Neuronal stem cell (in vitro differentiated cells): ENCODE measurements around the gene SLC22A23.

ENCODE experiments used
- DNase-seq: peaks from one replicate; pipeline ENCODE4 v3.0.0-alpha.2; 2013; ENCODE audit warnings: low spot score
- H2AFZ ChIP-seq: one replicate; pipeline ENCODE4 v1.6.1; 2013; ENCODE audit warnings: mild to moderate bottlenecking, low read length, inconsistent platforms
- H2AK5ac ChIP-seq: 2 replicates; pipeline ENCODE4 v1.6.1; 2013; ENCODE audit warnings: low read depth, mild to moderate bottlenecking, inconsistent platforms, low read length, moderate library complexity, mixed read lengths
- H2BK120ac ChIP-seq: 2 replicates; pipeline ENCODE4 v1.6.1; 2013; ENCODE audit warnings: low read depth, mild to moderate bottlenecking, inconsistent platforms, low read length, moderate library complexity, mixed read lengths
- H2BK12ac ChIP-seq: one replicate; pipeline ENCODE4 v1.6.1; 2013; ENCODE audit warnings: low read length, inconsistent platforms
- H2BK15ac ChIP-seq: 2 replicates; pipeline ENCODE4 v1.6.1; 2013; ENCODE audit warnings: mild to moderate bottlenecking, low read length, inconsistent platforms, mixed read lengths
- H2BK5ac ChIP-seq: one replicate; pipeline ENCODE4 v1.6.1; 2013; ENCODE audit warnings: inconsistent platforms, mild to moderate bottlenecking, low read length, moderate library complexity
- H3K14ac ChIP-seq: one replicate; pipeline ENCODE4 v1.6.1; 2013; ENCODE audit warnings: low read length, inconsistent platforms
- H3K18ac ChIP-seq: 2 replicates; pipeline ENCODE4 v1.6.1; 2013; ENCODE audit warnings: low read length, inconsistent platforms
- H3K23ac ChIP-seq: 2 replicates; pipeline ENCODE4 v1.6.1; 2013; ENCODE audit warnings: low read depth, mild to moderate bottlenecking, mixed read lengths, low read length, inconsistent platforms; ENCODE audit not compliant: poor library complexity
- H3K27ac ChIP-seq: replicated peaks from 3 replicates; pipeline ENCODE4 v1.5.1; 2013; ENCODE audit warnings: low read length, inconsistent platforms
- H3K27me3 ChIP-seq, 3 experiments: 2 replicates each; pipeline ENCODE4 v1.6.1; 2013; ENCODE audit warnings: low read length in 3 of 3, mild to moderate bottlenecking in 2 of 3, inconsistent platforms in 1 of 3, low read depth in 1 of 3, mixed read lengths in 1 of 3, moderate library complexity in 1 of 3; ENCODE audit not compliant: control insufficient read depth in 3 of 3, insufficient read depth in 3 of 3
- H3K36me3 ChIP-seq, 2 donors: replicated peaks in 1 of 2; 2 replicates each; pipeline ENCODE4 v1.6.1; 2013; ENCODE audit warnings: low read length in 2 of 2; ENCODE audit not compliant: control insufficient read depth in 2 of 2, insufficient read depth in 2 of 2
- H3K4ac ChIP-seq: 2 replicates; pipeline ENCODE4 v1.6.1; 2013; ENCODE audit warnings: inconsistent platforms, mild to moderate bottlenecking, low read length, moderate library complexity
- H3K4me1 ChIP-seq, 2 donors: 1 replicate in 1 of 2; 2 replicates in 1 of 2; pipeline ENCODE4 v1.6.1; 2013; ENCODE audit warnings: low read length in 2 of 2, low read depth in 1 of 2; ENCODE audit not compliant: control insufficient read depth in 2 of 2, insufficient read depth in 1 of 2
- H3K4me2 ChIP-seq: one replicate; pipeline ENCODE4 v1.6.1; 2013; ENCODE audit warnings: mild to moderate bottlenecking, low read length, inconsistent platforms; ENCODE audit not compliant: insufficient read depth, poor library complexity, severe bottlenecking
- H3K4me3 ChIP-seq, 2 donors: 2 replicates each; pipeline ENCODE4 v1.5.1; 2013; ENCODE audit warnings: low read length in 2 of 2, mild to moderate bottlenecking in 2 of 2, inconsistent platforms in 1 of 2, moderate library complexity in 1 of 2
- H3K79me1 ChIP-seq: one replicate; pipeline ENCODE4 v1.6.1; 2013; ENCODE audit warnings: low read depth, mild to moderate bottlenecking, inconsistent platforms, low read length, moderate library complexity
- H3K9ac ChIP-seq: one replicate; pipeline ENCODE4 v1.6.1; 2013; ENCODE audit warnings: mild to moderate bottlenecking, low read depth, low read length, inconsistent platforms; ENCODE audit not compliant: poor library complexity
- H3K9me3 ChIP-seq, 2 donors: replicated peaks in 1 of 2; 2 replicates each; pipeline versions ENCODE3 to v1.6.1; 2013; ENCODE audit warnings: low read length in 2 of 2, mild to moderate bottlenecking in 2 of 2, inconsistent platforms in 1 of 2, low read depth in 1 of 2, mixed read lengths in 1 of 2, moderate library complexity in 1 of 2; ENCODE audit not compliant: control insufficient read depth in 2 of 2, insufficient read depth in 1 of 2
- H4K8ac ChIP-seq: one replicate; pipeline ENCODE4 v1.6.1; 2013; ENCODE audit warnings: low read depth, mild to moderate bottlenecking, inconsistent platforms, low read length, moderate library complexity
- H4K91ac ChIP-seq: one replicate; pipeline ENCODE4 v1.6.1; 2013; ENCODE audit warnings: low read length, low read depth, mild to moderate bottlenecking, inconsistent platforms; ENCODE audit not compliant: poor library complexity
- WGBS, 2 donors: extraction: QIAGEN DNeasy Blood & Tissue Kit; methylation state at CpG; one replicate each; pipeline ENCODE4 v1.1.7; 2013; ENCODE audit warnings: missing lambda C conversion rate in 2 of 2, mixed read lengths in 1 of 2; ENCODE audit not compliant: insufficient read length in 2 of 2, insufficient replicate concordance in 1 of 2; ENCODE audit errors: extremely low coverage in 2 of 2; 5-methylcytosine and 5-hydroxymethylcytosine counted together

SLC22A23 gene

DNA sequence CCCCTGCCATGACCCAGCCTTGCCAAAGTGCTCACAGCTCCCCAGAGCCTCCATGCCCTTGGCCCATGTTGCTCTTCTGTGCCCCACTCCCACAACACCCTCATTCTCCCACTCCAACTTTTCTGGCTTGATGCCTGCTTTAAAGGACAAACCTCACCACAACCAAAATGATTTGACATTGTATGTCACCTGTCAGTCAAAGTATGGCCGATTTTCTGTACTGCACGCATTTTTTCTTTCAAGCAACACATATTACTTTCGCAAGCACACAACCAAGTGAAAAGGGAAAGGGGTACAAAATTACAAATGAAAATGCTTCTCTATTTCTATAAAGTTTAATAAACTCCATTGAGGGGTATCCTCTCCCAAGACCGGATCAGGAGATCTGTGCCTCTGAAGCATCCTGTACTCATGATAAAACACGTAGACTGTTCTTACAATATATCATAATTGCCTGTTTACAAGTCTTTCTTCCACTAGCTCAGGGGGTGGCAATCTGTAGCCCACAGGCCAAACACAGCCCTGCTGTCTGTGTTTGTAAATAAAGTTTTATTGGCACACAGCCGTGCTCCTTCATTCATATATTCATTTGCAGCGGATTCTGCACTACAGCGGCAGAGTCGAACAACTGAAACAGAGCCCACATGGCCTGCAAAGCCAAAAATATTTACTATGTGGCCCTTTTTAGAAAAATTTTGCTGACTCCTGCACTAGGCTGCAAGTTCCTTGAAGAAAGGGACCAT, 32.5 kb downstream of the SLC22A23 start:
- H3K9me3 ChIP-seq = no peaks in the 10 kb centered on the region
- peak overlapping the region; percentile 49 for H3K18ac ChIP-seq
- H2AFZ ChIP-seq = no peak overlapping the region
- H3K4me3 ChIP-seq = no peak overlapping the region
- DNase-seq = no peak
- H3K4ac ChIP-seq = no peak overlapping the region
- H3K4me2 ChIP-seq = no peak overlapping the region
- H2BK15ac ChIP-seq = peak overlapping the region; percentile 30
- H4K8ac ChIP-seq = no peak overlapping the region
- H3K27ac ChIP-seq = no peak overlapping the region
- H3K27me3 ChIP-seq = no peaks in the 10 kb centered on the region
- H2BK12ac ChIP-seq = no peak overlapping the region
- H2BK5ac ChIP-seq = no peak overlapping the region
- no peaks in the 10 kb centered on the region for H3K79me1 ChIP-seq
- peaks cover 14 to 32% of the 10 kb centered on the region in 2 donors for H3K4me1 ChIP-seq
- H4K91ac ChIP-seq = no peak overlapping the region
- H3K36me3 ChIP-seq = no peaks in the 10 kb centered on the region
- peak overlapping the region; percentile 76 for H3K23ac ChIP-seq
- WGBS, 2 donors = no CpG with 5 or more reads among the region's 9 CpGs
- H2AK5ac ChIP-seq = no peak overlapping the region
- H3K14ac ChIP-seq = no peak overlapping the region
- peak overlapping the region; percentile 1 for H3K9ac ChIP-seq
- no peak overlapping the region for H2BK120ac ChIP-seq

DNA sequence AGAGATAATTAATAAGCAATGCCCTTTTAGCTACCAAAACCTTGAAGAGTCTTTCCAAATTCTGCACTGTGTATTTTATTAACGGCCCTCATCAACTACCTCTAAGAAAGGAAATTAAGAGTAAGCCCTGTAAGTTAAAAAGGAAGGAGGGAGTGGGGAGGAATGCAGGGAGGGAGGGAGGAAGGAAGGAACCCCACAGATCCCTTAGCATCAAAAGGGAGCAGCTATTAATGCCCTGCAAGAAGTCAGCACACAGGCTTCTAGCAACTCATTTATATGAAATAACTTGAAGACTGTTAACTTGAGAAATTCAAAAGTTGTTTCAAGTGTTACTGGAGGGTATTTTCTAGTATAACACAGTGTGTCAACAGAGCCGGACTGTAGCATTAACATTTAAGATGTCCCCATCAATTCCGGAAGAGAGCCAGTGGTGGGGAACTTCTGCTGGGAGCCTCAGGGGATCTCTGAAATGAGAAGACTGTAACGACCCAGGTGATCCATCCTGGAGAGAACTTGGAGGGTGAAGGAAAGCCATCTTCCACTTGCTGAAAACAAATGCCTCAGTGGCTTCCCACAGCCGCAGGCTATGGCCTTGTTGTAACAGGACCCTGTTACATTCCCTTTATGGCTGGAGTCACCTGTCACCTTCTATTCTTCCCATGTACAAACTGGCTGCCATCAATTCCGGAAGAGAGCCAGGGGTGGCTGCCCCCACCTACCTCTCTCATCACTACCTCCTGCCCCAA, 33.2 kb downstream of the SLC22A23 start:
- Histone ChIP-seq H3K18ac (peak overlapping the region; percentile 49), H3K4ac (no peak overlapping the region), H3K27ac (no peak overlapping the region), H2BK5ac (no peak overlapping the region), H3K36me3 (no peaks in the 10 kb centered on the region), H3K14ac (no peak overlapping the region), H4K91ac (no peak overlapping the region), H3K9me3 (no peaks in the 10 kb centered on the region), H3K4me2 (no peak overlapping the region), H4K8ac (no peak overlapping the region), H3K27me3 (no peaks in the 10 kb centered on the region), H3K23ac (peak overlapping the region; percentile 76), H3K4me3 (no peak overlapping the region), H2BK15ac (peak overlapping the region; percentile 30), H3K79me1 (no peaks in the 10 kb centered on the region), H2AK5ac (no peak overlapping the region), H3K9ac (peak overlapping the region; percentile 1), H2BK120ac (no peak overlapping the region), H2BK12ac (no peak overlapping the region), H2AFZ (peak overlapping the region; percentile 80), H3K4me1 (peaks cover 14 to 32% of the 10 kb centered on the region in 2 donors)
- no CpG with 5 or more reads among the region's 6 CpGs for WGBS, 2 donors
- DNase-seq = no peak

DNA sequence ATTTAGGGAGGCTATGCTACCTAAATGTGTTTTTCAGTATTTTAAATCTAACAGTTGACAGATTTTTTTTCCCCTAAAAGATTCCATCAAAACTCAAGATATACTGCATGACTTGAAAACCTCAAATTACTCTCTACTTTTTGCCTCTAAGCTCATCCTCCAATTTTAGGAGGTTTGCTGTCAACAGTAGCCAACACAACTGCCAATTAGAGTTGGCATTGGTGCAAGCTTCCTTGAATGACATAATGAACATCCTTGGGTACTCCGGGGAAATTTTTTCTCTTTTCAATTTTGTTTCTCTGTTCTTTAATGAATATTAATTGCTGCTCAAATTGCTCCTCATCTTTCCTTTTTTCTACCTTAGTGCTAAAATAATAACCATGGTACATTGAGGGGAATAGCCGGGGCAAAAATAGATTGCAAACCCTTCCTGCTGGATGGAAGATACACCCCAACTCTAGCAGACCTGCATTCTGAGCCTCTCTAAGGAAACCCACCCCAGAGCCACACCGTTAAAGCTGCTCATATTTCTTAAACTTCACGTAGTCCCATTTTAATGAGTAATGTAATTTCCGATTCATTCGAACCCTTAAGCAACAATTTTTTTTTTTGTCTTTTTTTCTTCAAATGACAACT, 34.3 kb downstream of the SLC22A23 start:
- no peak overlapping the region for H2BK5ac ChIP-seq
- no peak overlapping the region for H3K9ac ChIP-seq
- H3K18ac ChIP-seq = no peak overlapping the region
- H2BK15ac ChIP-seq = no peak overlapping the region
- no peak overlapping the region for H3K23ac ChIP-seq
- H3K4me1 ChIP-seq = peaks cover 14 to 32% of the 10 kb centered on the region in 2 donors
- H3K4me2 ChIP-seq = no peak overlapping the region
- no peaks in the 10 kb centered on the region for H3K36me3 ChIP-seq
- DNase-seq = no peak
- no peaks in the 10 kb centered on the region for H3K9me3 ChIP-seq
- peak overlapping the region; percentile 80 for H2AFZ ChIP-seq
- H4K8ac ChIP-seq = no peak overlapping the region
- no peak overlapping the region for H2BK120ac ChIP-seq
- H3K4me3 ChIP-seq = no peak overlapping the region
- no peaks in the 10 kb centered on the region for H3K27me3 ChIP-seq
- no peak overlapping the region for H2BK12ac ChIP-seq
- WGBS, 2 donors = no CpG with 5 or more reads among the region's 6 CpGs
- no peak overlapping the region for H3K27ac ChIP-seq
- no peak overlapping the region for H4K91ac ChIP-seq
- H3K14ac ChIP-seq = no peak overlapping the region
- H3K4ac ChIP-seq = no peak overlapping the region
- H3K79me1 ChIP-seq = no peaks in the 10 kb centered on the region
- no peak overlapping the region for H2AK5ac ChIP-seq
